A549 (cell line): ENCODE results near the gene DMXL2.

Experiments
- CBX8 ChIP-seq: fragments of 200-600 bp; sonication (generic); IDR thresholded peaks from 2 replicates; pipeline ENCODE4 v1.6.1; 2016
- CHD4 ChIP-seq: fragments of 200-600 bp; sonication (generic); IDR thresholded peaks from 2 replicates; pipeline ENCODE4 v1.6.1; 2016; ENCODE audit warnings: antibody characterized with exemption, mild to moderate bottlenecking, borderline replicate concordance
- EP300 ChIP-seq, 2 experiments: fragments of >200 bp; sonication (Bioruptor Twin); formaldehyde crosslinking; IDR thresholded peaks; 2 replicates in 1 of 2; 3 replicates in 1 of 2; pipeline ENCODE4 v1.6.1; 2016 to 2017
- HOXA7 ChIP-seq: fragments of 250-450 bp; sonication (Bioruptor Pico); IDR thresholded peaks from 2 replicates; pipeline ENCODE4 v1.5.0; 2020; ENCODE audit warnings: mild to moderate bottlenecking, moderate library complexity
- POLR2AphosphoS2 ChIP-seq: conservative IDR thresholded peaks from 2 replicates; pipeline ENCODE4 v1.6.1; 2012; ENCODE audit warnings: low read length, improper control_type of control experiment, inconsistent platforms
- SMC3 ChIP-seq: fragments of >200 bp; sonication (Bioruptor Twin); formaldehyde crosslinking; IDR thresholded peaks from 3 replicates; pipeline ENCODE4 v1.6.1; 2018; ENCODE audit warnings: inconsistent platforms
- TF ChIP-seq, protein P1 (sequence below): fragments of >200 bp; sonication (Bioruptor Twin); formaldehyde crosslinking; IDR thresholded peaks from 3 replicates; pipeline ENCODE4 v1.5.1; 2016
- TF ChIP-seq, protein P2 (sequence below): IDR thresholded peaks from 2 replicates; pipeline ENCODE4 v1.6.1; 2012
- TF ChIP-seq, protein P3 (sequence below): fragments of 450-650 bp; IDR thresholded peaks from 2 replicates; pipeline ENCODE4 v1.6.1; 2014; ENCODE audit warnings: antibody characterized with exemption

DNA sequence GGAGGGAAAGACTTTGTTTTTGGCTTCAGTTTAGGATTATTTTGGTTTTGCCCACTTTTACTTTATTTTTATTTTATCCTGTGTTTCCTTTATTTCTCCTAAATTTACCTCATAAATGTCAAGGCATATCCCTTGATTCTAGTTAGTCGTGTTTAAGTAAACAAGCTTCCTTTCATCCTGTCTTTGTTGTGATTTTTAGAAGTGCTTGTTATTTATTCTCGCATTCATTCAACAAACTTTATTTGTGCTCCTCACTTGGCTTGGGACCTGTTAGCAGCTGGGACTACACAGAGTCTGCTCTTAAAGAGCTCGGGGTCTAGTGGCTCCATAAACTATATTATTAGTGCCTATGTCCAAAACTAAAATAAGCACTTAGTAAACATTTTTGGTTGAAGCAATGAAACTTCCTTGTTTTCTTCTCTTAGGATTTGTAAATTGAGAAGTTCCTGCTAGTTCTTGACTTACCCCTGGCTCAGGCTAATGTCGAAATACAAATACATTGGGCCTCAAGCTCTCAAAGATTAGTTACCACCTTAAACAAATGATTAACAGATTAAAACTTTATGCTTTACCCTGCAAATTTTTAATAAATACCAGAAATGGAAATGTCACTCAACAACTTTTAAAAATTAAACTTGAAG, 19.0 kb upstream of the DMXL2 start:
- TF ChIP-seq HOXA7 (CRISPR knock-in tag) (no peak), EP300 (IDR thresholded peaks at IDR 0.05) (no peak), CHD4 (no peak), CBX8 (no peak), SMC3 (no peak), POLR2AphosphoS2 (no peak)
- TF ChIP-seq, protein P1, sequence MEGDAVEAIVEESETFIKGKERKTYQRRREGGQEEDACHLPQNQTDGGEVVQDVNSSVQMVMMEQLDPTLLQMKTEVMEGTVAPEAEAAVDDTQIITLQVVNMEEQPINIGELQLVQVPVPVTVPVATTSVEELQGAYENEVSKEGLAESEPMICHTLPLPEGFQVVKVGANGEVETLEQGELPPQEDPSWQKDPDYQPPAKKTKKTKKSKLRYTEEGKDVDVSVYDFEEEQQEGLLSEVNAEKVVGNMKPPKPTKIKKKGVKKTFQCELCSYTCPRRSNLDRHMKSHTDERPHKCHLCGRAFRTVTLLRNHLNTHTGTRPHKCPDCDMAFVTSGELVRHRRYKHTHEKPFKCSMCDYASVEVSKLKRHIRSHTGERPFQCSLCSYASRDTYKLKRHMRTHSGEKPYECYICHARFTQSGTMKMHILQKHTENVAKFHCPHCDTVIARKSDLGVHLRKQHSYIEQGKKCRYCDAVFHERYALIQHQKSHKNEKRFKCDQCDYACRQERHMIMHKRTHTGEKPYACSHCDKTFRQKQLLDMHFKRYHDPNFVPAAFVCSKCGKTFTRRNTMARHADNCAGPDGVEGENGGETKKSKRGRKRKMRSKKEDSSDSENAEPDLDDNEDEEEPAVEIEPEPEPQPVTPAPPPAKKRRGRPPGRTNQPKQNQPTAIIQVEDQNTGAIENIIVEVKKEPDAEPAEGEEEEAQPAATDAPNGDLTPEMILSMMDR, result no peak
- TF ChIP-seq, protein P2, sequence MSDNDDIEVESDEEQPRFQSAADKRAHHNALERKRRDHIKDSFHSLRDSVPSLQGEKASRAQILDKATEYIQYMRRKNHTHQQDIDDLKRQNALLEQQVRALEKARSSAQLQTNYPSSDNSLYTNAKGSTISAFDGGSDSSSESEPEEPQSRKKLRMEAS, result no peak
- TF ChIP-seq, protein P3, sequence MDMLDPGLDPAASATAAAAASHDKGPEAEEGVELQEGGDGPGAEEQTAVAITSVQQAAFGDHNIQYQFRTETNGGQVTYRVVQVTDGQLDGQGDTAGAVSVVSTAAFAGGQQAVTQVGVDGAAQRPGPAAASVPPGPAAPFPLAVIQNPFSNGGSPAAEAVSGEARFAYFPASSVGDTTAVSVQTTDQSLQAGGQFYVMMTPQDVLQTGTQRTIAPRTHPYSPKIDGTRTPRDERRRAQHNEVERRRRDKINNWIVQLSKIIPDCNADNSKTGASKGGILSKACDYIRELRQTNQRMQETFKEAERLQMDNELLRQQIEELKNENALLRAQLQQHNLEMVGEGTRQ, result no peak
